Neutrophil (primary cell): ENCODE measurements around the gene HACE1.

Source experiments
- H3K27ac ChIP-seq: fragments of 200-600 bp; sonication (generic); 2 replicates; pipeline ENCODE4 v1.5.1; 2016; ENCODE audit warnings: mild to moderate bottlenecking, moderate library complexity
- H3K27me3 ChIP-seq: fragments of 200-600 bp; sonication (generic); 2 replicates; pipeline ENCODE4 v1.6.0; 2016; ENCODE audit warnings: mild to moderate bottlenecking
- H3K36me3 ChIP-seq: fragments of 200-600 bp; sonication (generic); 2 replicates; pipeline ENCODE4 v1.5.1; 2017
- H3K4me1 ChIP-seq, 2 experiments: fragments of 200-600 bp in 1 of 2; sonication (generic) in 1 of 2; 1 replicate in 1 of 2; 2 replicates in 1 of 2; pipeline versions ENCODE4 v1.5.1 to v1.6.1; 2013 to 2016; ENCODE audit warnings: low read depth in 1 of 2, low read length in 1 of 2, mild to moderate bottlenecking in 1 of 2, moderate library complexity in 1 of 2; ENCODE audit not compliant: control insufficient read depth in 1 of 2, insufficient read depth in 1 of 2
- H3K4me3 ChIP-seq, 2 experiments: fragments of 200-600 bp in 1 of 2; sonication (generic) in 1 of 2; 1 replicate in 1 of 2; 2 replicates in 1 of 2; pipeline ENCODE4 v1.5.1; 2013 to 2016; ENCODE audit warnings: low read depth in 1 of 2, low read length in 1 of 2, mild to moderate bottlenecking in 1 of 2, moderate library complexity in 1 of 2
- H3K9me3 ChIP-seq: fragments of 200-600 bp; sonication (generic); 2 replicates; pipeline ENCODE4 v1.5.1; 2016
- CTCF ChIP-seq: fragments of 200-600 bp; sonication (generic); IDR thresholded peaks from 2 replicates; pipeline ENCODE4 v1.5.1; 2016; ENCODE audit warnings: antibody characterized with exemption

Gene HACE1

GRCh38 chr6:104728448-104728847 is 131.3 kb downstream of the HACE1 start:
- H3K9me3 ChIP-seq: no peaks in the 10 kb centered on the region
- H3K4me1 ChIP-seq: no peaks in the 10 kb centered on the region
- no peak overlapping the region for H3K4me3 ChIP-seq
- H3K27me3 ChIP-seq: no peaks in the 10 kb centered on the region
- TF ChIP-seq CTCF: no peak
- H3K27ac ChIP-seq: no peak overlapping the region
- H3K36me3 ChIP-seq: no peaks in the 10 kb centered on the region

- Histone ChIP-seq H3K4me3 (no peak overlapping the region), H3K9me3 (no peaks in the 10 kb centered on the region), H3K27ac (no peak overlapping the region), H3K4me1 (no peaks in the 10 kb centered on the region), H3K27me3 (no peaks in the 10 kb centered on the region), H3K36me3 (no peaks in the 10 kb centered on the region)
- no peak for TF ChIP-seq CTCF
Measured at GRCh38 chr6:104718672-104719071, 141.0 kb downstream of the HACE1 start.

GRCh38 chr6:104716858-104717257 is 142.9 kb downstream of the HACE1 start:
- Histone ChIP-seq H3K27ac (no peak overlapping the region), H3K4me3 (no peak overlapping the region), H3K4me1 (peaks cover 9 to 12% of the 10 kb centered on the region in 2 experiments), H3K36me3 (no peaks in the 10 kb centered on the region), H3K27me3 (no peaks in the 10 kb centered on the region), H3K9me3 (no peaks in the 10 kb centered on the region)
- no peak for TF ChIP-seq CTCF

- no peak overlapping the region for H3K4me3 ChIP-seq
- TF ChIP-seq CTCF: no peak
- no peaks in the 10 kb centered on the region for H3K36me3 ChIP-seq
- H3K27ac ChIP-seq: no peak overlapping the region
- H3K4me1 ChIP-seq: peaks cover 25 to 31% of the 10 kb centered on the region in 2 experiments
- H3K27me3 ChIP-seq: no peaks in the 10 kb centered on the region
- no peaks in the 10 kb centered on the region for H3K9me3 ChIP-seq
Measured at GRCh38 chr6:104714796-104715195, 144.9 kb downstream of the HACE1 start.

GRCh38 chr6:104713982-104714381 is 145.7 kb downstream of the HACE1 start:
- H3K9me3 ChIP-seq: no peaks in the 10 kb centered on the region
- no peaks in the 10 kb centered on the region for H3K36me3 ChIP-seq
- H3K4me1 ChIP-seq: peaks cover 25 to 34% of the 10 kb centered on the region in 2 experiments
- H3K27ac ChIP-seq: no peak overlapping the region
- H3K4me3 ChIP-seq: no peak overlapping the region
- no peak for TF ChIP-seq CTCF
- no peaks in the 10 kb centered on the region for H3K27me3 ChIP-seq

GRCh38 chr6:104711371-104711770 is 148.3 kb downstream of the HACE1 start:
- Histone ChIP-seq H3K27ac (peak overlapping the region; percentile 57), H3K4me1 (peaks cover 48 to 57% of the 10 kb centered on the region in 2 experiments), H3K36me3 (no peaks in the 10 kb centered on the region), H3K9me3 (no peaks in the 10 kb centered on the region), H3K4me3 (no peak overlapping the region), H3K27me3 (no peaks in the 10 kb centered on the region)
- TF ChIP-seq CTCF: no peak
